ENCODE results near the gene FGF1. TPM values are rescaled to one million over a fixed set of nuclear protein-coding genes. Genes with fewer than 3 reads are reported as not detected.

FGF1 gene
- total RNA-seq, 2 experiments from 2014 or later: not detected

GRCh38 chr5:142600092-142600491 lies 85.8 kb downstream of the FGF1 start:
- no peaks in the 10 kb centered on the region for H3K36me3 Mint-ChIP-seq
- H3K4me3 Mint-ChIP-seq: no peak overlapping the region
- H3K27me3 Mint-ChIP-seq: peaks cover 51% of the 10 kb centered on the region
- H3K9me3 Mint-ChIP-seq: no peaks in the 10 kb centered on the region
- POLR2A ChIA-PET: no interaction called here
- ATAC-seq (ENCODE audit: low read depth) (no peak), DNase-seq (no peak)
- no peak overlapping the region for H3K27ac Mint-ChIP-seq
- no peaks in the 10 kb centered on the region for H3K4me1 Mint-ChIP-seq

- no peak overlapping the region for H3K4me3 Mint-ChIP-seq
- H3K27ac Mint-ChIP-seq: no peak overlapping the region
- no peaks in the 10 kb centered on the region for H3K36me3 Mint-ChIP-seq
- H3K27me3 Mint-ChIP-seq: peaks cover 55% of the 10 kb centered on the region
- H3K9me3 Mint-ChIP-seq: no peaks in the 10 kb centered on the region
- DNase-seq (no peak), ATAC-seq (ENCODE audit: low read depth) (no peak)
- H3K4me1 Mint-ChIP-seq: no peaks in the 10 kb centered on the region
- POLR2A ChIA-PET: no interaction called here
Measured at GRCh38 chr5:142598338-142598700, 87.6 kb downstream of the FGF1 start.

GRCh38 chr5:142597546-142598337 lies 88.1 kb downstream of the FGF1 start:
- Mint-ChIP-seq H3K36me3 (no peaks in the 10 kb centered on the region), H3K9me3 (no peaks in the 10 kb centered on the region), H3K4me3 (no peak overlapping the region), H3K4me1 (no peaks in the 10 kb centered on the region), H3K27me3 (peaks cover 55% of the 10 kb centered on the region), H3K27ac (no peak overlapping the region)
- POLR2A ChIA-PET: no interaction called here
- ATAC-seq (ENCODE audit: low read depth): no peak
- no peak for DNase-seq

GRCh38 chr5:142597025-142597424 lies 88.9 kb downstream of the FGF1 start:
- no peak overlapping the region for H3K27ac Mint-ChIP-seq
- H3K9me3 Mint-ChIP-seq: no peaks in the 10 kb centered on the region
- H3K27me3 Mint-ChIP-seq: peaks cover 53% of the 10 kb centered on the region
- DNase-seq: no peak
- POLR2A ChIA-PET: no interaction called here
- H3K36me3 Mint-ChIP-seq: no peaks in the 10 kb centered on the region
- H3K4me3 Mint-ChIP-seq: no peak overlapping the region
- no peaks in the 10 kb centered on the region for H3K4me1 Mint-ChIP-seq
- ATAC-seq (ENCODE audit: low read depth): no peak

GRCh38 chr5:142592365-142592764 lies 93.5 kb downstream of the FGF1 start:
- Mint-ChIP-seq H3K36me3 (no peaks in the 10 kb centered on the region), H3K27ac (no peak overlapping the region), H3K27me3 (peaks cover 51% of the 10 kb centered on the region), H3K4me1 (peaks cover 4% of the 10 kb centered on the region), H3K9me3 (no peaks in the 10 kb centered on the region), H3K4me3 (no peak overlapping the region)
- ATAC-seq (ENCODE audit: low read depth) (no peak), DNase-seq (no peak)
- POLR2A ChIA-PET: no interaction called here

- H3K27me3 Mint-ChIP-seq: peaks cover 52% of the 10 kb centered on the region
- H3K4me3 Mint-ChIP-seq: no peak overlapping the region
- POLR2A ChIA-PET: no interaction called here
- no peak for ATAC-seq (ENCODE audit: low read depth)
- no peaks in the 10 kb centered on the region for H3K36me3 Mint-ChIP-seq
- no peak overlapping the region for H3K27ac Mint-ChIP-seq
- no peak for DNase-seq
- no peaks in the 10 kb centered on the region for H3K9me3 Mint-ChIP-seq
- peaks cover 4% of the 10 kb centered on the region for H3K4me1 Mint-ChIP-seq
Measured at GRCh38 chr5:142590451-142591231, 95.2 kb downstream of the FGF1 start.

GRCh38 chr5:142589720-142590119 lies 96.2 kb downstream of the FGF1 start:
- POLR2A ChIA-PET: no interaction called here
- ATAC-seq (ENCODE audit: low read depth): no peak
- DNase-seq: no peak
- Mint-ChIP-seq H3K9me3 (no peaks in the 10 kb centered on the region), H3K36me3 (no peaks in the 10 kb centered on the region), H3K27me3 (peaks cover 55% of the 10 kb centered on the region), H3K27ac (no peak overlapping the region), H3K4me3 (no peak overlapping the region), H3K4me1 (peaks cover 4% of the 10 kb centered on the region)

- POLR2A ChIA-PET: no interaction called here
- DNase-seq (no peak), ATAC-seq (ENCODE audit: low read depth) (no peak)
- Mint-ChIP-seq H3K4me1 (peaks cover 7% of the 10 kb centered on the region), H3K4me3 (no peak overlapping the region), H3K27me3 (peaks cover 46% of the 10 kb centered on the region), H3K27ac (no peak overlapping the region), H3K9me3 (no peaks in the 10 kb centered on the region), H3K36me3 (no peaks in the 10 kb centered on the region)
Measured at GRCh38 chr5:142587354-142587965, 98.4 kb downstream of the FGF1 start.

GRCh38 chr5:142586552-142586951 lies 99.3 kb downstream of the FGF1 start:
- POLR2A ChIA-PET: no interaction called here
- Mint-ChIP-seq H3K27me3 (peaks cover 42% of the 10 kb centered on the region), H3K9me3 (no peaks in the 10 kb centered on the region), H3K27ac (no peak overlapping the region), H3K36me3 (peaks cover 3% of the 10 kb centered on the region), H3K4me1 (peaks cover 9% of the 10 kb centered on the region), H3K4me3 (no peak overlapping the region)
- DNase-seq: no peak
- ATAC-seq (ENCODE audit: low read depth): no peak

- H3K9me3 Mint-ChIP-seq: no peaks in the 10 kb centered on the region
- H3K4me1 Mint-ChIP-seq: peaks cover 11% of the 10 kb centered on the region
- peaks cover 31% of the 10 kb centered on the region for H3K27me3 Mint-ChIP-seq
- peaks cover 4% of the 10 kb centered on the region for H3K36me3 Mint-ChIP-seq
- H3K4me3 Mint-ChIP-seq: no peak overlapping the region
- POLR2A ChIA-PET: no interaction called here
- no peak overlapping the region for H3K27ac Mint-ChIP-seq
- DNase-seq (no peak), ATAC-seq (ENCODE audit: low read depth) (no peak)
Measured at GRCh38 chr5:142585451-142585850, 100.4 kb downstream of the FGF1 start.

- Mint-ChIP-seq H3K36me3 (peaks cover 4% of the 10 kb centered on the region), H3K9me3 (no peaks in the 10 kb centered on the region), H3K27me3 (peaks cover 27% of the 10 kb centered on the region), H3K27ac (no peak overlapping the region), H3K4me1 (peaks cover 14% of the 10 kb centered on the region), H3K4me3 (no peak overlapping the region)
- ATAC-seq (ENCODE audit: low read depth) (no peak), DNase-seq (no peak)
- POLR2A ChIA-PET: no interaction called here
Measured at GRCh38 chr5:142584891-142585290, 101.0 kb downstream of the FGF1 start.

- H3K27ac Mint-ChIP-seq: no peak overlapping the region
- POLR2A ChIA-PET: no interaction called here
- ATAC-seq (ENCODE audit: low read depth) (no peak), DNase-seq (no peak)
- H3K9me3 Mint-ChIP-seq: peaks cover 6% of the 10 kb centered on the region
- H3K4me1 Mint-ChIP-seq: peaks cover 16% of the 10 kb centered on the region
- H3K4me3 Mint-ChIP-seq: no peak overlapping the region
- H3K36me3 Mint-ChIP-seq: peaks cover 9% of the 10 kb centered on the region
- peaks cover 8% of the 10 kb centered on the region for H3K27me3 Mint-ChIP-seq
Measured at GRCh38 chr5:142578161-142578830, 107.6 kb downstream of the FGF1 start.

GRCh38 chr5:142576804-142577203 lies 109.1 kb downstream of the FGF1 start:
- H3K4me3 Mint-ChIP-seq: no peak overlapping the region
- peaks cover 6% of the 10 kb centered on the region for H3K9me3 Mint-ChIP-seq
- DNase-seq: no peak
- POLR2A ChIA-PET: interaction anchor here (0.6 kb wide), 1 partner anchor 303 kb away, joined by 3 read pairs; no protein-coding TSS in a partner anchor
- H3K27me3 Mint-ChIP-seq: peaks cover 8% of the 10 kb centered on the region
- H3K27ac Mint-ChIP-seq: no peak overlapping the region
- ATAC-seq (ENCODE audit: low read depth): no peak
- H3K36me3 Mint-ChIP-seq: peaks cover 7% of the 10 kb centered on the region
- peaks cover 12% of the 10 kb centered on the region for H3K4me1 Mint-ChIP-seq
